ENCODE measurements around the gene GRK7.

The GRK7 gene

GRCh38 chr3:141804778-141805639 lies 41.8 kb downstream of the GRK7 start:
- no peak for DNase-seq (ENCODE audit: low read depth)
- TF ChIP-seq, protein P1, sequence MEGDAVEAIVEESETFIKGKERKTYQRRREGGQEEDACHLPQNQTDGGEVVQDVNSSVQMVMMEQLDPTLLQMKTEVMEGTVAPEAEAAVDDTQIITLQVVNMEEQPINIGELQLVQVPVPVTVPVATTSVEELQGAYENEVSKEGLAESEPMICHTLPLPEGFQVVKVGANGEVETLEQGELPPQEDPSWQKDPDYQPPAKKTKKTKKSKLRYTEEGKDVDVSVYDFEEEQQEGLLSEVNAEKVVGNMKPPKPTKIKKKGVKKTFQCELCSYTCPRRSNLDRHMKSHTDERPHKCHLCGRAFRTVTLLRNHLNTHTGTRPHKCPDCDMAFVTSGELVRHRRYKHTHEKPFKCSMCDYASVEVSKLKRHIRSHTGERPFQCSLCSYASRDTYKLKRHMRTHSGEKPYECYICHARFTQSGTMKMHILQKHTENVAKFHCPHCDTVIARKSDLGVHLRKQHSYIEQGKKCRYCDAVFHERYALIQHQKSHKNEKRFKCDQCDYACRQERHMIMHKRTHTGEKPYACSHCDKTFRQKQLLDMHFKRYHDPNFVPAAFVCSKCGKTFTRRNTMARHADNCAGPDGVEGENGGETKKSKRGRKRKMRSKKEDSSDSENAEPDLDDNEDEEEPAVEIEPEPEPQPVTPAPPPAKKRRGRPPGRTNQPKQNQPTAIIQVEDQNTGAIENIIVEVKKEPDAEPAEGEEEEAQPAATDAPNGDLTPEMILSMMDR (IDR thresholded peaks at IDR 0.05; ENCODE audit: insufficient read depth, low read depth, low read length, missing control alignments), result no peak
- H3K4me3 ChIP-seq (ENCODE audit: low read depth, low read length), result no peak overlapping the region

DNA sequence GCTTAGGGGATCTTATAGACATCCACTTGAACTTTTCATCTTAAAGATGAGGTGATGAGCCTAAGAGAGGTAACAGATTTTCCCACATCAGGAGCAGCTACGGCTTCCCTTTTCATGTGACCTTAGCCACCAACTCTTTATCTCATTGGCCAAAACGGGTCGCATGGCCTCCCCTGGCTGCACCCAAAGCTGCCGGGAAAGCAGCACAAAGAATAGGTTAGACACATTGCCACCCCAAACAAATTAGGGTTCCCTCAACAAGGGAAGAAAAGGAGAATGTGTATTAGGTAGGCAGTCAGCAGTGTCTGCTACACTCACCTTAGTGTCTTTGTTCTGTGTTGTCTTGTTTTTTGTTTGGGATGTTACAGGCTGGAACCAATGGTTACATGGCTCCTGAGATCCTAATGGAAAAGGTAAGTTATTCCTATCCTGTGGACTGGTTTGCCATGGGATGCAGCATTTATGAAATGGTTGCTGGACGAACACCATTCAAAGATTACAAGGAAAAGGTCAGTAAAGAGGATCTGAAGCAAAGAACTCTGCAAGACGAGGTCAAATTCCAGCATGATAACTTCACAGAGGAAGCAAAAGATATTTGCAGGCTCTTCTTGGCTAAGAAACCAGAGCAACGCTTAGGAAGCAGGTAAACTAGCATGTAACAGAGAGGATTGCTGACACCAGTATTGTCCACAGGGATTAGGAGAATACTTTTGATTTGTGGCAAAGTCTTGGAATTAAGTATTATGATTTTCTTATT lies 44.2 kb downstream of the GRK7 start:
- H3K4me3 ChIP-seq (ENCODE audit: low read depth, low read length), result no peak overlapping the region
- TF ChIP-seq, protein P1 (IDR thresholded peaks at IDR 0.05; ENCODE audit: insufficient read depth, low read depth, low read length, missing control alignments), result no peak
- DNase-seq (ENCODE audit: low read depth), result no peak

DNA sequence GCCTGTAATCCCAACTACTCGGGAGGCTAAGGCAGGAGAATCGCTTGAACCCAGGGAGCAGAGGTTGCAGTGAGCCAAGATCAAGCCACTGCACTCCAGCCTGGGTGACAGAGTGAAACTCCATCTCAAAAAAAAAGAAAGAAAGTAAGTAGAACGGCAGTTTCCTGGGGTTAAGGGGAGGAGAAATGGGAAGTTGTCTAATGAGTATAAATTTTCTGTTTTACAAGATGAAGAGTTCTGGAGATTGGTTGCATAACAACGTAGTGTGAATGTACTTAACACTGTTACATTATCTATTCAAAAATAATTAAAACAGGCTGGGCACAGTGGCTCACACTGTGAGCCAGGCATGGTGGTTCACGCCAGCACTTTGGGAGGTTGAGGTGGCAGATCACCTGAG lies 45.4 kb downstream of the GRK7 start:
- no peak for DNase-seq (ENCODE audit: low read depth)
- TF ChIP-seq, protein P1 (IDR thresholded peaks at IDR 0.05; ENCODE audit: insufficient read depth, low read depth, low read length, missing control alignments), result no peak
- no peak overlapping the region for H3K4me3 ChIP-seq (ENCODE audit: low read depth, low read length)

- TF ChIP-seq, protein P1 (IDR thresholded peaks at IDR 0.05; ENCODE audit: insufficient read depth, low read depth, low read length, missing control alignments), result no peak
- no peak overlapping the region for H3K4me3 ChIP-seq (ENCODE audit: low read depth, low read length)
- DNase-seq (ENCODE audit: low read depth), result no peak
Observed at GRCh38 chr3:141810161-141810560, 47.0 kb downstream of the GRK7 start.

DNA sequence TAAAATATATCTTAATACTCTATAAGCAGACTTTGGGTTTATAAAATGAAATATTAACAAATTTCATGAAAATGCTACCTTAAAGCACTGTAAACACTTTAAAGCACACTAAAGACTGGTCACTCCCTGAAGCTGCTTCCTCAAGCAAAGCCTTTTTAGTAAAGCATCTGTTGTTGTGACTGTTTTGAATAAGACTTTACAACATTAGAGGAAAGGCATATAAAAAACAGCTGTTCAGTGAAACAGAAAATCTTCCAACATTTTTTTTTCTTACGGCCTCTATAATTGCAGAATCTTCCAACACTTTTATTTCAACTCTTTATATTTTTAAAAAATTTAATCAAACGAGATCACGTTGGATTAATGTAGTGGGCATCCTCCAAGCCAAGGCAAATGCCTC lies 48.1 kb downstream of the GRK7 start:
- no peak overlapping the region for H3K4me3 ChIP-seq (ENCODE audit: low read depth, low read length)
- no peak for DNase-seq (ENCODE audit: low read depth)
- TF ChIP-seq, protein P1 (IDR thresholded peaks at IDR 0.05; ENCODE audit: insufficient read depth, low read depth, low read length, missing control alignments), result no peak

- no peak for DNase-seq (ENCODE audit: low read depth)
- TF ChIP-seq, protein P1 (IDR thresholded peaks at IDR 0.05; ENCODE audit: insufficient read depth, low read depth, low read length, missing control alignments), result no peak
Observed at GRCh38 chr3:141812084-141812483, 48.9 kb downstream of the GRK7 start.

More at GRCh38 chr3:141812084-141812483, 48.9 kb downstream of the GRK7 start:
- H3K4me3 ChIP-seq (ENCODE audit: low read depth, low read length), result no peak overlapping the region
